LNCaP clone FGC (cell line): ENCODE data around the gene CHAF1A.

Experiments used
- DNase-seq: peaks from one replicate; pipeline ENCODE4 v3.0.0-alpha.2; 2011; ENCODE audit warnings: low read depth
- H3K4me3 ChIP-seq: 2 replicates; pipeline ENCODE4 v1.5.1; 2011; ENCODE audit warnings: mild to moderate bottlenecking, low read depth, low read length, control low read depth
- TF ChIP-seq, protein P1 (sequence below): IDR thresholded peaks from 2 replicates; pipeline ENCODE4 v1.5.1; 2012; ENCODE audit warnings: mild to moderate bottlenecking; ENCODE audit not compliant: control insufficient read depth, insufficient read depth; ENCODE audit errors: extremely low read depth

The CHAF1A gene

DNA sequence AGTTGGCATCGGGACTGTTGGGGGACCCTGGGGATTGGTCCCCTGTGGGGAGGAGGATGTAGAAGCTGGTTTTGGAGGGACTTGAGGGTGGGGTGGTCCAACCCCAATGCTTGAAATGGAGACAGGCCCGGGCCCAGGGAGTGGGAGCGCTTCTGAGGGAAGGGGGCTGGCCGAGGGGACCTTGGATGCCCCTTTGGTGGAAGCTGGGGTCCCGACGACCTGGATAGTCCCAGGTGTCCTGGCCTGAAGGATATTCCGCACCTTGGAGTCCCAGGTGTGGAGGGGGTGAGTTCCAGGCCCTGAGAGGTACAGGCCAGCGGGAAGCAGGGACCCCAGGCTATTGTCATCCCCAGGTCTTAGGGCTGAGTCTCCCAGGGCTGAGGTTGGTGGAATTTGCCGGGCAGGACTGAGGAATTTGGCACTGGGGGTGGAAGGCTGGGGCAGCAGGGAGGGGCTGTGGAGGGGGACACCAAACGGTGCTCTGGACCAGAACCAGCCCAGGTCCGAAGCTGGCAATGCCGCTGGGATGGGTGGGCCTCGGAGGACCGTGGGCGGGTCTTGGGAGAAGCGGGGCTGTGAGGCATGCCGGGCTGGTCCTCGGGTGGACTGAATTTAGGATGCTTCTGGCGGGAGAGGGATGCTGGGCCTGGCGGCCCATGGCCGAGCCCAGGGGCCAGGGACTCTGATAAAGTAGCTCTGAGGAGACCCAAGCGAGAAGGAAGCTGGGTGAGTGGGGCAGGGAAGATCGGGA, 71.5 kb downstream of the CHAF1A start:
- TF ChIP-seq, protein P1, sequence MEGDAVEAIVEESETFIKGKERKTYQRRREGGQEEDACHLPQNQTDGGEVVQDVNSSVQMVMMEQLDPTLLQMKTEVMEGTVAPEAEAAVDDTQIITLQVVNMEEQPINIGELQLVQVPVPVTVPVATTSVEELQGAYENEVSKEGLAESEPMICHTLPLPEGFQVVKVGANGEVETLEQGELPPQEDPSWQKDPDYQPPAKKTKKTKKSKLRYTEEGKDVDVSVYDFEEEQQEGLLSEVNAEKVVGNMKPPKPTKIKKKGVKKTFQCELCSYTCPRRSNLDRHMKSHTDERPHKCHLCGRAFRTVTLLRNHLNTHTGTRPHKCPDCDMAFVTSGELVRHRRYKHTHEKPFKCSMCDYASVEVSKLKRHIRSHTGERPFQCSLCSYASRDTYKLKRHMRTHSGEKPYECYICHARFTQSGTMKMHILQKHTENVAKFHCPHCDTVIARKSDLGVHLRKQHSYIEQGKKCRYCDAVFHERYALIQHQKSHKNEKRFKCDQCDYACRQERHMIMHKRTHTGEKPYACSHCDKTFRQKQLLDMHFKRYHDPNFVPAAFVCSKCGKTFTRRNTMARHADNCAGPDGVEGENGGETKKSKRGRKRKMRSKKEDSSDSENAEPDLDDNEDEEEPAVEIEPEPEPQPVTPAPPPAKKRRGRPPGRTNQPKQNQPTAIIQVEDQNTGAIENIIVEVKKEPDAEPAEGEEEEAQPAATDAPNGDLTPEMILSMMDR = no peak
- no peak for DNase-seq
- H3K4me3 ChIP-seq = peak overlapping the region; percentile 98; the same call in 1 of the 2 replicates

DNA sequence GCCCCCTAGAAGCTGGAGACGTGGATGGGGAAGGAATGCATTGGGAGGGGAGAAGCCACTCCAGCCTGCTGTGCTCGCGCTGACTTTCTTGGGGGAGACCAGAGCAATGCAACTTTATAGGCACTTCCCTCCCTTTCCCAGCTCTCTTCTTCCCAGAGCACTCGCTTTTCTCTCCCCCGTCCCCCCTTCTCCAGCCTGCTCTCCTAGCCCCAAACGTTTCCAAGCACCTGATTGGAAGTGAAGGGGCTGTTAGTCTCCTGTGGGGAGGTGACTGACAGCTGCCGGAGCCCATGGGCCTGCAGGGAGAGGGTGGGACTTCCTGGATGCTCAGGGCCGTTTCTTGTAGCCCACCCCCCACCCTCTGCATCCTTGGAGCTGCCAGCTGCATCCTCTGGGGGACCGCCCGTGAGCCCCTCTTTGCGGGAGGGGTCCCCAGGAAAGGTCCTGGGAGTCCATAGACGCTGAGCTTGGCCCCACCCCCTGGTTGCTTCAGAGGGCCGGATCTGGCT, 72.1 kb downstream of the CHAF1A start:
- TF ChIP-seq, protein P1 = no peak
- no peak for DNase-seq
- no peak overlapping the region for H3K4me3 ChIP-seq

DNA sequence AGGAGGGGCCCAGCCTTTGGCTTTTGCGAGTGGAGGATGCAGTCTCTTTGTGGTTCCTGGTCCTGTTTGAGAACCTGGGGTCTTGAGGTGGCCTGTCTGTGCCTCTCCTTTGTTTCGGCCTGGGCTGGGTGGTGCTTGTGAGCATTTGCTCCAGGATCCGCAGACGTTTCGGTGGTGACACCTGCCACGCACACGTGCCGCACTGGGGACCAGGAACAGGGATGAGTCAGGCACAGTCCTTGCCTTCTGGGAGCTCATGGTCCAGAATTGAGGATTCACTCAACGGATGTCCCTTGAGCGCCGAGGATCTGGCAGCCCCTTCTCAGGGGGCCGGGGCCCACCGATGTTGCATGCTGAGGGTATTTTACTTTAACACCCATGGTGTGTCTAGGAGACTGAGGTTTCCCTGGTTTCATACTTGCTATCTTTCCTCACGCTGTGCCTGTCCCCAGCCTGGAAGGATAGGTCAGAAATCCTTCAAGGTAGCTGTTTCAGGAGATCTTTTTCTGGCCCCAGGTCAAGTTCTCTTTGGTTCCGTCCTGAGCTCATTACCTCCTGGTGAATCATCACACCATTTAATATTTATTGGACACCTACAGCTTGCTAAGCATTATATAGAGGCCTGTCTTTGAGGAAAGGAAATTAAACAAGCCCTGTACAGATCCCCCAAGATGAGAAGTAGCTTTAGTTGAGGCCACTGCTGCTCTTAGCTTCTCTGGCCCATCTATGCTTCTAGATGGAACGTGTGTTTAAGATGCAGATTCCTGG, 74.8 kb downstream of the CHAF1A start:
- no peak overlapping the region for H3K4me3 ChIP-seq
- TF ChIP-seq, protein P1 = no peak
- no peak for DNase-seq

DNA sequence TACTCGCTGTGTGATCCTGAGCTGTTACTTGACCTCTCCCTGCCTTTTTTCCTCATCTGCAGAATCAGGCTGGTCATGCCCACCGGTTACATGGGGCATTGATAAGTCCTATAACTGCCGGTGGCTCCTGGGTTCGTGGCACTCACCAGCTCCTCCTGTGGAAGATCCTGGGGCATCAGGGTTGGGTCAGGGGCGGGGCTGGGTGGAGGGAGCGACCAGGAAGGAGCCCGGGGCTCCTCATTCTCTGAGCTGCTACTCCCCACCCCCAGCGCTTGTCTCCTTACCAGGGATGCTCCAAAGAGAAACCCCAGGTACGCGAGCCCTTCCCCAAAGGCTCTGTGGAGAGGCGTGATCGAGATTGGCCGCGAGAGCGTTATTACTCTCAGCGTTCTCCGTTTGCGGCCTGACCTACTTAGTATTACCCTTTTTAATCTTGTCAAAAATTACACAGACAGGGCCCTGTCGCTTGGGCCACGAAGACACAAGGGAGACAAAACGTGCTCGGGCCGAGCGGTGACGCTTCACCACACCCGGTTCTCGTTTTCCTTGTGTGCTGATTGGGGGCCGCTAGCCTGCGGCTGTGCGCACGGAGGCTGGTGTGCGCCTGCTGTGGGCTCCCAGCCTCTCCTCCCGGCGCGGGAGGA, 80.4 kb downstream of the CHAF1A start:
- no peak overlapping the region for H3K4me3 ChIP-seq
- TF ChIP-seq, protein P1 = no peak
- no peak for DNase-seq

DNA sequence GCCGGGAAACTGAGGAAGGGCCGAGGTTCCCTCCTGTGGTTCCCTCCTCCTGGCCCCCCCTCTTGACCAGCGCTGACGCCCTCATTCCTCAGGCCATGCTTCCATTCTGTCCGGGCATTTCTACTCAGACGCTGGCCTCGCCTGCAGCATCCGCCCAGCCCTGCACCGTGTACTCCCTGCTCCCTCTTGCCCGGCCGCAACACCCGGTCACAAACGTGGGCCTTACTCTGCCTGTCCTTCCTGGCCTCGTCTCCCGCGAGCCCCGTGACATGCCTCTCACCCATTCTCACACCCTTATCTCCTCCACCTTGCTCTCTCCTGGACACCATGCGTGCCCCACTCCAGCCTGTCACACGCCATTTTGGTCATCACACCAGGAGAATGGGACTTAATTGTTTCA, 80.9 kb downstream of the CHAF1A start:
- H3K4me3 ChIP-seq = no peak overlapping the region
- TF ChIP-seq, protein P1 = no peak
- no peak for DNase-seq

DNA sequence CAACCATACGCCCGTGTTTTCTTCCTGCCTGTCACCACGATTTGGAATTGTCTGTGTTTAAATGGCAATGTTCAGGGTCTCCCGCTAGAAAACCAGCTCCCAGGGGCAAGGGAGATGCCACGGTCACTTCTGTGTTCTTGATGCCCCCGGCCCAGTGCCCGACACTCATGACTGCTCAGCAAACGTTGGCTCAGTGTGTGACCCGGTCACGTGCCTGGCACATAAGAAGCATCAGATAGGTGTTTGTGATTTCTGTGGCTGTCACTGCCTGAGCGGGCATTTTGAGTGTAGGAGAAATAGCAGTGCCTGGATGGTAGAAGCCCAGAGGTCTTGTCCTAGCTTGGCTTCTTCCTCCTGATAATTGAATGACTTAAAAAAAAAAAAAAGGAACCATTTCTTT, 85.1 kb downstream of the CHAF1A start:
- DNase-seq = no peak
- TF ChIP-seq, protein P1 = no peak
- no peak overlapping the region for H3K4me3 ChIP-seq
